Activated T-cell treated with anti-CD3 and anti-CD28 coated beads, Interleukin-2, amount 50 U/mL, for 48 hours (primary cell): Measurements from ENCODE around the gene ASXL1.

ENCODE experiments used
- DNase-seq, 2 experiments: peaks; one replicate each; pipeline ENCODE4 v3.0.0-alpha.2; 2020

ASXL1 gene

GRCh38 chr20:32482442-32483261 lies 124.5 kb downstream of the ASXL1 start:
- DNase-seq: peak; percentile 50 to 52

GRCh38 chr20:32483351-32484224 lies 125.5 kb downstream of the ASXL1 start:
- peak; percentile 54 to 68 for DNase-seq

- peak; percentile 54 to 58 for DNase-seq
These were observed 126.3 kb downstream of the ASXL1 start for GRCh38 chr20:32484225-32484957.

- peak; percentile 81 to 85 for DNase-seq
These were observed 127.0 kb downstream of the ASXL1 start for GRCh38 chr20:32484958-32485769.

GRCh38 chr20:32485770-32486478 lies 127.8 kb downstream of the ASXL1 start:
- no peak for DNase-seq

- no peak for DNase-seq
These were observed 129.2 kb downstream of the ASXL1 start for GRCh38 chr20:32487381-32487780.

- DNase-seq: no peak
These were observed 130.1 kb downstream of the ASXL1 start for GRCh38 chr20:32488066-32488838.
